ENCODE measurements around the gene PARN.

- TF ChIP-seq POLR2A (IDR thresholded peaks at IDR 0.05; ENCODE audit: low read depth, low read length) (no peak), POLR2AphosphoS5 (IDR thresholded peaks at IDR 0.05; ENCODE audit: low read depth, low read length) (no peak), TAF1 (IDR thresholded peaks at IDR 0.05; ENCODE audit: borderline replicate concordance, low read depth, low read length) (no peak)
Observed at GRCh38 chr16:14579266-14579665, 50.8 kb downstream of the PARN start.
